Stimulated activated CD4-positive, alpha-beta T cell treated with anti-CD3 and anti-CD28 coated beads, TNF-alpha, amount 100 ng/mL, for 4 hours (primary cell): ENCODE measurements around the gene MBD3L3.
"Not testable (repeated sequence)": the region's sequence is repeated elsewhere in the genome, so short reads cannot be mapped to it uniquely, and the experiment has no call there.

Experiments used
- DNase-seq, 3 experiments: peaks; one replicate each; pipeline ENCODE4 v3.0.0-alpha.2; 2020; ENCODE audit warnings: low read depth in 3 of 3

MBD3L3 gene

GRCh38 chr19:7063764-7064418, 5.4 kb upstream of the MBD3L3 start:
- DNase-seq: no peak

- DNase-seq: no peak
Measured at GRCh38 chr19:7063339-7063738, 4.9 kb upstream of the MBD3L3 start.

DNA sequence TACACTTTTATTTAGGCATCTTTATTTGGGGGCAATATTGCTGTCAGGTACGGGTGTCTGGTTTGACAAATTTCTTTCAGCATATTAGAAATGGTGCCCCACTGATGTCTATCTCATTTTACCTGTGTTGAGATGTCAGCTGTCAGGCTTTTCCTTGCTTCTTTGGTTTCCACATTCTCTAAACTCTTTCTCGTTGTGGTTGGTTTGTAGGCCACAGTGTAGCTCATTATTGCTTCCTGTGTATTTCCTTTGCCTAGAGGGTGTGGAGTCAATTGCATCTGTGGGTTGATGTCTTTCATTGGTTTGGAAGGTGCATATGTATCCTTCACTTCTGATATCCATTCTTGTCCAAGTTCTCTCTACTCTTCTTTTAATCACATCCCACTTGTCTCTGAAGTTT, 1.5 kb upstream of the MBD3L3 start:
- DNase-seq: not testable (repeated sequence)

GRCh38 chr19:7056371-7056770, 2.1 kb downstream of the MBD3L3 start:
- not testable (repeated sequence) for DNase-seq

GRCh38 chr19:7055679-7056078, 2.8 kb downstream of the MBD3L3 start:
- not testable (repeated sequence) for DNase-seq

DNA sequence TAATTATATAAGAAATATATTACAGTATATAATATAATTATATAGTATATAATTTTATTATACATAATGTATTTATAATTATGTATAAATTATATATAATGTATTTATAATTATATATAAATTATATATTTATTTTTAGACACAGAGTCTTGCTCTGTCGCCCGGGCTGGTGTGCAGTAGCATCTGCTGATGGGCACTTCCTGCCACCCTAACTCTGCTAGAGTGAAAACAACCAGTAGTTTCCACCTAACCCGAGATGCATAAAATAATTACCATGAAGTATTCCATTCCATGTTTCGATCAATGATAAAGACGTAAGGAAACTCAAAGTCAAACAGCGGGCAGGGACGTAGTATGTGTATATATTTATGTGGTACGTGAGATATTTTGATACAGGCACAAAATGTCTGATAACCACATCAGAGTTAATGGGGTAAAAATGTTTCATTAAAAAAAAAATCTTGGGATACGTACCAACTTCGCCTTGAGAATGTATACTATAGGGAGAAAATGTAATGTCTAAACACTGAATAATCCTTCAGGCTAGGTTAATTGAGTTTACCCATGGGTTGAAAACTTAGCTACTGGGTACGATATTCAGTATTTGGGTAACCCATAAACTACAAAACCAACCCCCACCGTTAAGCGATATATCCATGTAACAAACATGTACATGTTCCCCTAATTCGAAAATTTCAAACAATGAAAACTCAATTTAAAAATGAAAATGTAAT, 3.7 kb downstream of the MBD3L3 start:
- DNase-seq: not testable (repeated sequence)

DNA sequence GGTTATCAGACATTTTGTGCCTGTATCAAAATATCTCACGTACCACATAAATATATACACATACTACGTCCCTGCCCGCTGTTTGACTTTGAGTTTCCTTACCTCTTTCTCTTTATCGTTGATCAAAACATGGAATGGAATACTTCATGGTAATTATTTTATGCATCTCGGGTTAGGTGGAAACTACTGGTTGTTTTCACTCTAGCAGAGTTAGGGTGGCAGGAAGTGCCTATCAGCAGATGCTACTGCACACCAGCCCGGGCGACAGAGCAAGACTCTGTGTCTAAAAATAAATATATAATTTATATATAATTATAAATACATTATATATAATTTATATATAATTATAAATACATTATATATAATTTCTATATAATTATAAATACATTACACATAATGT, 5.6 kb downstream of the MBD3L3 start:
- not testable (repeated sequence) for DNase-seq

DNA sequence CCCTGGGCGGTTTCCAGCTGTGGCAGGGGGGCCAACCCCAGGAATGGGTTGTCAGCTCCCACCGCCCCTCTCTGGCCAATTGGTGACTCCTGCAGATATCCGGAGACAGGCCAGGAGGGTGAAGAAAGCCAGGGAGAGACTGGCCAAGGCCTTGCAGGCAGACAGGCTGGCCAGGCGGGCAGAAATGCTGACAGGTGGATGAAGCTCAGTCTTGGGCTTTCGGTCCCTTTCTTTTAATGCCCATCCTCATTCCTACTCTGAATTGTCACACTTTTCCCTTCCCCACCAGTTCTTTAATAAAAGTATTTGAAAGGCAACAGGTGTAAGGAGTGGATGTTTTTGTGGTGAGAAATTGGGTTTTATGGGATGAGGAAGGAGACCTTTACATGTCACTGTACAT, 7.1 kb downstream of the MBD3L3 start:
- not testable (repeated sequence) for DNase-seq

DNA sequence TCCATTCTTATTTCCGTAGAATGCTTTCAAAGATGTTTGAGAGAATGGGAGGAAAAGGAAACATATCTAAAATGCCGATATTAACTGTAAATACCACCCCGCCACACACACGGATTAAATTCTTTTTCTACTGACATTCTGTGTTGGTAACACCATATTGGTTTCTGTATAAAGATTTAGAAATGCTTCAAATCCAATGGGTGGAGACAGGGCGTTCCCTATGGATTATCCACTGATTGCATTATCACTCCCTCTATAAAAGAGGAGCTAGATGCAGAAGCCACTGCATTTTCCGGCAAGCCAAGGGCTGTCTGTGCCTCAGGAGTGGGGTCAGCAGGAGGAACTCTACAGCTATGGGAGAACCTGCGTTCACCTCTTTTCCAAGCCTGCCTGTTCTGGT, 9.5 kb downstream of the MBD3L3 start, which contains the start of gene MBD3L2:
Gene MBD3L2, plus strand, starts transcription at position 301 of the 400 bp plus-strand sequence. Its CDS starts 53 bp downstream, at position 354.
- DNase-seq: not testable (repeated sequence)

- not testable (repeated sequence) for DNase-seq
Measured at GRCh38 chr19:7041563-7041962, 16.9 kb downstream of the MBD3L3 start.

- not testable (repeated sequence) for DNase-seq
Measured at GRCh38 chr19:7040079-7040478, 18.4 kb downstream of the MBD3L3 start, which contains the start of gene MBD3L4. Gene MBD3L4, minus strand, starts transcription at chr19:7040179. Its CDS starts 35 bp downstream, at chr19:7040144.

- DNase-seq: not testable (repeated sequence)
Measured at GRCh38 chr19:7030278-7030677, 28.2 kb downstream of the MBD3L3 start, which contains the start of gene MBD3L5. Gene MBD3L5, plus strand, starts transcription at chr19:7030578. Its CDS starts 34 bp downstream, at chr19:7030612.

- not testable (repeated sequence) for DNase-seq
Measured at GRCh38 chr19:7028790-7029189, 29.7 kb downstream of the MBD3L3 start.

DNA sequence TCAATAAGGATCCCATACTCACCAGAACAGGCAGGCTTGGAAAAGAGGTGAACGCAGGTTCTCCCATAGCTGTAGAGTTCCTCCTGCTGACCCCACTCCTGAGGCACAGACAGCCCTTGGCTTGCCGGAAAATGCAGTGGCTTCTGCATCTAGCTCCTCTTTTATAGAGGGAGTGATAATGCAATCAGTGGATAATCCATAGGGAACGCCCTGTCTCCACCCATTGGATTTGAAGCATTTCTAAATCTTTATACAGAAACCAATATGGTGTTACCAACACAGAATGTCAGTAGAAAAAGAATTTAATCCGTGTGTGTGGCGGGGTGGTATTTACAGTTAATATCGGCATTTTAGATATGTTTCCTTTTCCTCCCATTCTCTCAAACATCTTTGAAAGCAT, 37.1 kb downstream of the MBD3L3 start, which contains the start of gene MBD3L2B:
Gene MBD3L2B, minus strand, starts transcription at position 101 of the 400 bp plus-strand sequence. Its CDS starts 34 bp downstream, at position 67.
- DNase-seq: not testable (repeated sequence)

DNA sequence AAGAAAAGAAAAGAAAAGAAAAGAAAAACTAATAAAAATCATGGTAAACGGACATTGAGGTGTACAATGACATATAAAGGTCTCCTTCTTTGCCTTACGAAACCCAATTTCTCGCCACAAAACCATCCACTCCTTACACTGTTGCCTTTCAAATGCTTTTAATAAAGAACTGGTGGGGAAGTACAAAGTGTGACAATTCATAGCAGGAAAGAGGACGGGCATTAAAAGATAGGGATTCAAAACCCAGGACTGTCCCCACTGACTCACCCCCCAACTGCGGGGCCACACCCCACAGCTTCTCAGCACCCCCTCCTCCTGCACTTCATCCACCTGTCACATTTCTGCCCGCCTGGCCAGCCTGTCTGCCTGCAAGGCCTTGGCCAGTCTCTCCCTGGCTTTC, 39.6 kb downstream of the MBD3L3 start:
- no peak for DNase-seq

GRCh38 chr19:7013678-7014077, 44.8 kb downstream of the MBD3L3 start:
- DNase-seq: no peak

GRCh38 chr19:7010722-7011593, 47.5 kb downstream of the MBD3L3 start:
- DNase-seq: no peak

DNA sequence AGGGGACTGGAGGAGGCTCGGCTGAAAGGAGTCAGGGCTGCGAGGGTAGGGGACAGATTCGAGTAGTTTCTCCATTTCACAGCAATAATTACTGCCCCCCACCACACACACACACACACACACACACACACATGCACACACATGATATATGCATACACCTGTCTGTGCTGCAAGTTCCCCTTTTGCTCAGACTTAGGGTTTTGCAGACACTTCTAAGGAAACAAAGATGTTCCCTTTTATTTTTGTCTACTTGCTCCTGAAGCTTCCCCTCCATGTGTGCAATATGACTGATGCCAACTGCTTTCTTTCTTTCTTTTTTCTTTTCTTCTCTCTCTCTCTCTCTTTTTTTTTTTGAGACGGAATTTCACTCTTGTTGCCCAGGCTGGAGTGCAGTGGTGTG, 50.6 kb downstream of the MBD3L3 start:
- no peak for DNase-seq
